ENCODE results near the gene GLT6D1.
A peak's percentile ranks its signal among the peaks of the same experiment; 100 is the strongest.

Gene GLT6D1

DNA sequence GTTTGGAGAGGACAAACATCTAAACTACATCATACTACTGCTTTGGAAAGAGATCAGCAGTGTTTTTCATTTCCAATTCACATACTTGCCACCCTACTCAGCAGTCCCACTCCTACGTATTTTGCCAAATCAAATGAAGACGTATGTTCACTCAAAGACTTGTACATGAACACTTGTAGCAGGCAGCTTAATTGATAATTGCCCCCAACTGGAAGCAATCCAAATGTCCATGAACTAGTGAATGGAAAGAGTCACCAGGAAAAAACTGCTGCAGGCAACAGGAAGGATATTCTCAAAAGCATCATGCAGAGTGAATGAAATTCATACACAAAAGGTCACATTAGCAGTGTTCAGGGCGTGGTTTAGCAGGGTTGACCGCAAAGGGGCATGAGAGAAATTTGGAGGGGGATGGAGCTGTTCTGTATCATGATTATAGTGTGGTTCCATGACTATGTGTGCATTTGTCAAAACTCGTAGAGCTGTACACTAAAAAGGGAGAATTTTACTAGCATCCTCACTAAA is 39.0 kb downstream of the GLT6D1 start:
- H3K4me3 ChIP-seq (ENCODE audit: severe bottlenecking) = no peak overlapping the region
- H3K9me3 ChIP-seq (ENCODE audit: severe bottlenecking) = no peaks in the 10 kb centered on the region
- TF ChIP-seq CTCF (IDR thresholded peaks at IDR 0.05; ENCODE audit: poor library complexity, severe bottlenecking) = no peak
- no peak for ATAC-seq (ENCODE audit: low read depth)
- no peaks in the 10 kb centered on the region for H3K36me3 ChIP-seq (ENCODE audit: low read depth)
- H3K4me1 ChIP-seq (ENCODE audit: insufficient read depth, poor library complexity, severe bottlenecking) = no peaks in the 10 kb centered on the region
- DNase-seq (ENCODE audit: low spot score) = no peak
- peaks cover 4% of the 10 kb centered on the region for H3K27me3 ChIP-seq (ENCODE audit: insufficient read depth, poor library complexity, severe bottlenecking)
- H3K27ac ChIP-seq (ENCODE audit: poor library complexity, severe bottlenecking) = no peak overlapping the region

DNA sequence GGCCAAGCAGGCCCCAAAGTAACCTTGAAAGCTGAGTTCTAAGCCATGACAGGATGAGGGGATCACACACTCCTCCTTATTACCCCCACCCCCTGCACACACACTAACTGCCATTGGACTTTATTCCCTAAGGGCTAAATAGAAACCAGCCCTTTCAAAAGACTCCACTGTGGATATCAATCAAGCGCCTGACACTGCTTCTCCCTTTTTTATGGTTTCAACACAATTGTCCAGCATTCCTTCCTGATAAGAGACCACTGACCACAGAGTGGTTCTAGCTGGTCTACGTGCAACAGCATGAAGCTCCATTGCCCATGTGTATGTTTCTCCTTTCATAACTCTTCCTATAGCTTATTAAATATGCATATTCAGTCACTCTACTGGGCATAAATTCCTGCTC is 43.1 kb downstream of the GLT6D1 start:
- Histone ChIP-seq H3K4me3 (ENCODE audit: severe bottlenecking) (no peak overlapping the region), H3K27ac (ENCODE audit: poor library complexity, severe bottlenecking) (no peak overlapping the region), H3K9me3 (ENCODE audit: severe bottlenecking) (no peaks in the 10 kb centered on the region), H3K27me3 (ENCODE audit: insufficient read depth, poor library complexity, severe bottlenecking) (peaks cover 4% of the 10 kb centered on the region), H3K4me1 (ENCODE audit: insufficient read depth, poor library complexity, severe bottlenecking) (no peaks in the 10 kb centered on the region), H3K36me3 (ENCODE audit: low read depth) (no peaks in the 10 kb centered on the region)
- TF ChIP-seq CTCF (IDR thresholded peaks at IDR 0.05; ENCODE audit: poor library complexity, severe bottlenecking) = no peak
- DNase-seq (ENCODE audit: low spot score) (no peak), ATAC-seq (ENCODE audit: low read depth) (no peak)

GRCh38 chr9:135592625-135593024 is 46.7 kb downstream of the GLT6D1 start:
- H3K9me3 ChIP-seq (ENCODE audit: severe bottlenecking) = no peaks in the 10 kb centered on the region
- no peak for TF ChIP-seq CTCF (IDR thresholded peaks at IDR 0.05; ENCODE audit: poor library complexity, severe bottlenecking)
- no peak overlapping the region for H3K27ac ChIP-seq (ENCODE audit: poor library complexity, severe bottlenecking)
- H3K27me3 ChIP-seq (ENCODE audit: insufficient read depth, poor library complexity, severe bottlenecking) = no peaks in the 10 kb centered on the region
- no peaks in the 10 kb centered on the region for H3K4me1 ChIP-seq (ENCODE audit: insufficient read depth, poor library complexity, severe bottlenecking)
- no peak overlapping the region for H3K4me3 ChIP-seq (ENCODE audit: severe bottlenecking)
- DNase-seq (ENCODE audit: low spot score) (no peak), ATAC-seq (ENCODE audit: low read depth) (no peak)
- H3K36me3 ChIP-seq (ENCODE audit: low read depth) = no peaks in the 10 kb centered on the region

GRCh38 chr9:135592331-135592590 is 47.1 kb downstream of the GLT6D1 start:
- no peak for TF ChIP-seq CTCF (IDR thresholded peaks at IDR 0.05; ENCODE audit: poor library complexity, severe bottlenecking)
- no peaks in the 10 kb centered on the region for H3K27me3 ChIP-seq (ENCODE audit: insufficient read depth, poor library complexity, severe bottlenecking)
- ATAC-seq (ENCODE audit: low read depth) = no peak
- no peaks in the 10 kb centered on the region for H3K9me3 ChIP-seq (ENCODE audit: severe bottlenecking)
- no peaks in the 10 kb centered on the region for H3K4me1 ChIP-seq (ENCODE audit: insufficient read depth, poor library complexity, severe bottlenecking)
- no peaks in the 10 kb centered on the region for H3K36me3 ChIP-seq (ENCODE audit: low read depth)
- no peak overlapping the region for H3K4me3 ChIP-seq (ENCODE audit: severe bottlenecking)
- DNase-seq (ENCODE audit: low spot score) = no peak
- no peak overlapping the region for H3K27ac ChIP-seq (ENCODE audit: poor library complexity, severe bottlenecking)

DNA sequence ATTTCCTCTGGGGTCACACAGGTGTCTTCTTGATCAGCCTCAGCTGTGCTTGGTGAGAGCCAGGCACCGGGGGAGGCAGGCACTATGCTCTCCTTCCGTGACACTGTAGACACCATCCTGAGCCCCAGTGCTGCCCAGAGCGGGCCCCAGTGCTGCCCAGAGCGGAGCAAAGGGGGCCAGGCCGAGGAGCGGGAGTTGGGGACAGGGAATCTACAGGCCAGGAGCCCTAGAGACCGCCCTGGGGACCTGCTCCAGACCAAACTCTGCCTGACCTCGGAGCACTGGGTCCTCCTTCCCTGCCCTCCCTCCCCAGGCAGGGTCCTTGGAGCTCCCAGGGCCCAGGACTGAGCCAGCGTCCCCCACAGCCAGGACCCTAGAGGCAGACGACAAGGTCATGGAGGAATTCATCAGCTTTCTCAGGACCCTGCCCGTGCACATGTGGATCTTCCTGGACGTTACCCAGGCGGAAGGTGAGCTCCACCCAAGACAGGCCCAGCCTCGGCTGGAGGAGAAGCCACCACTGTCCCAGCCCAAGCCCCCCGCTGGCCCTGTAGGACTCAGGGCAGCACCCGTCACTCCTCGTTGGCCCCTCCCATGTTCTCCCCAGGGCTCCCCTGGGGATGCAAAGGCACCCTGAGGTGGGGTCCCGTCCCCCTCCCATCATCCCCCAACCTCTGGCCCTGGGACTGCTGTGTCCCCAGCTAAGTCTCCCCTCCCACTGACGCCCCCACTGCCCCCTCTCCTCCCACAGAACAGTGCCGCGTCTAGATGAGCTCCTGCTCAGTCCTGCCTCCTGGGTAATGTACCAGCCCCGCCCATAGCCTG is 47.6 kb downstream of the GLT6D1 start:
- ATAC-seq (ENCODE audit: low read depth) = no peak
- no peak overlapping the region for H3K27ac ChIP-seq (ENCODE audit: poor library complexity, severe bottlenecking)
- H3K4me1 ChIP-seq (ENCODE audit: insufficient read depth, poor library complexity, severe bottlenecking) = no peaks in the 10 kb centered on the region
- no peaks in the 10 kb centered on the region for H3K9me3 ChIP-seq (ENCODE audit: severe bottlenecking)
- no peak for TF ChIP-seq CTCF (IDR thresholded peaks at IDR 0.05; ENCODE audit: poor library complexity, severe bottlenecking)
- DNase-seq (ENCODE audit: low spot score) = peak; percentile 55
- no peak overlapping the region for H3K4me3 ChIP-seq (ENCODE audit: severe bottlenecking)
- H3K36me3 ChIP-seq (ENCODE audit: low read depth) = no peaks in the 10 kb centered on the region
- no peaks in the 10 kb centered on the region for H3K27me3 ChIP-seq (ENCODE audit: insufficient read depth, poor library complexity, severe bottlenecking)
